ENCODE results near the gene SALL3.

Gene SALL3

GRCh38 chr18:78965917-78966792 is 13.5 kb upstream of the SALL3 start:
- FAIRE-seq: no peak

- FAIRE-seq: no peak
These were observed 12.9 kb upstream of the SALL3 start for GRCh38 chr18:78966793-78967106.

- no peak for FAIRE-seq
These were observed 11.9 kb upstream of the SALL3 start for GRCh38 chr18:78967692-78968091.

GRCh38 chr18:78969574-78970315 is 9.9 kb upstream of the SALL3 start:
- FAIRE-seq: no peak

- no peak for FAIRE-seq
These were observed 8.8 kb upstream of the SALL3 start for GRCh38 chr18:78970774-78971333.

GRCh38 chr18:78971511-78972245 is 7.9 kb upstream of the SALL3 start:
- no peak for FAIRE-seq

- FAIRE-seq: no peak
These were observed 7.2 kb upstream of the SALL3 start for GRCh38 chr18:78972385-78972918.

- no peak for FAIRE-seq
These were observed 6.7 kb upstream of the SALL3 start for GRCh38 chr18:78972930-78973331.

- FAIRE-seq: no peak
These were observed 6.1 kb upstream of the SALL3 start for GRCh38 chr18:78973357-78974083.

- no peak for FAIRE-seq
These were observed 5.4 kb upstream of the SALL3 start for GRCh38 chr18:78974115-78974761.

- FAIRE-seq: no peak
These were observed 4.3 kb upstream of the SALL3 start for GRCh38 chr18:78975292-78975691.

GRCh38 chr18:78975699-78976335 is 3.8 kb upstream of the SALL3 start:
- FAIRE-seq: no peak

GRCh38 chr18:78976765-78977636 is 2.6 kb upstream of the SALL3 start:
- FAIRE-seq: no peak

- FAIRE-seq: no peak
These were observed 1.8 kb upstream of the SALL3 start for GRCh38 chr18:78977637-78978348.

- no peak for FAIRE-seq
These were observed 1.1 kb upstream of the SALL3 start for GRCh38 chr18:78978349-78979055.

GRCh38 chr18:78979056-78979729 is 425 bp upstream of the SALL3 start:
- FAIRE-seq: no peak

- FAIRE-seq: no peak
These were observed 707 bp downstream of the SALL3 start for GRCh38 chr18:78980279-78980771.

GRCh38 chr18:78980777-78981380 is 1.3 kb downstream of the SALL3 start:
- no peak for FAIRE-seq

Data from TTC549 (cell line).